Upper lobe of left lung (tissue), 6 donors: ENCODE data around the gene STYXL2. TPM values are rescaled to one million over a fixed set of nuclear protein-coding genes. Genes with fewer than 3 reads are reported as not detected.

Source experiments
- ATAC-seq, 2 donors: fragments of 200-7000 bp; cut with Tn5 transposase; one replicate each; pipeline ENCODE4 v1.9.1; 2022; ENCODE audit warnings: mild to moderate bottlenecking in 2 of 2, moderate library complexity in 2 of 2; ENCODE audit not compliant: low FRiP score in 2 of 2
- DNase-seq, 2 donors: peaks; one replicate each; pipeline ENCODE4 v3.0.0-alpha.2; 2019 to 2020
- H3K27ac ChIP-seq, 4 donors: fragments of 200-600 bp; sonication (generic); one replicate each; pipeline ENCODE4 v1.5.1; 2016 to 2019
- H3K27me3 ChIP-seq, 4 donors: fragments of 200-600 bp; sonication (generic); one replicate each; pipeline ENCODE4 v1.5.1; 2017 to 2019
- H3K36me3 ChIP-seq, 4 donors: fragments of 200-600 bp; sonication (generic); one replicate each; pipeline ENCODE4 v1.5.1; 2016 to 2019
- H3K4me1 ChIP-seq, 4 donors: fragments of 200-600 bp; sonication (generic); one replicate each; pipeline ENCODE4 v1.5.1; 2018 to 2019
- H3K4me3 ChIP-seq, 4 donors: fragments of 200-600 bp; sonication (generic); one replicate each; pipeline ENCODE4 v1.5.1; 2017 to 2019; ENCODE audit warnings: mild to moderate bottlenecking in 2 of 4, moderate library complexity in 1 of 4
- H3K9me3 ChIP-seq, 4 donors: fragments of 200-600 bp; sonication (generic); one replicate each; pipeline ENCODE4 v1.5.1; 2018 to 2019
- CTCF ChIP-seq, 6 experiments: fragments of 450-650 bp in 4 of 6; fragments of 200-600 bp in 2 of 6; sonication (generic) in 2 of 6; IDR thresholded peaks; one replicate each; pipeline ENCODE4 v1.5.1; 2016 to 2019; ENCODE audit warnings: antibody characterized with exemption in 6 of 6
- EP300 ChIP-seq, 4 donors: sonication (generic); formaldehyde crosslinking; IDR thresholded peaks; one replicate each; pipeline ENCODE4 v1.5.1; 2017; ENCODE audit warnings: antibody characterized with exemption in 4 of 4, control low read depth in 2 of 4
- POLR2A ChIP-seq, 4 donors: fragments of 450-650 bp; IDR thresholded peaks; one replicate each; pipeline ENCODE4 v1.5.1; 2016 to 2017; ENCODE audit warnings: antibody characterized with exemption in 4 of 4, mild to moderate bottlenecking in 2 of 4
- POLR2AphosphoS5 ChIP-seq, 2 donors: sonication (generic); formaldehyde crosslinking; IDR thresholded peaks; one replicate each; pipeline ENCODE4 v1.5.1; 2017; ENCODE audit warnings: antibody characterized with exemption in 2 of 2
- WGBS, 2 donors: methylation state at CpG; one replicate each; pipeline ENCODE4 v1.1.5; 2017 to 2018; 5-methylcytosine and 5-hydroxymethylcytosine counted together
- total RNA-seq, 6 donors: library from RNA; depleted of rRNA in 4 of 6; stranded (reverse); fragments of >200 nt in 4 of 6; gene quantifications; one replicate each; pipeline versions ENCODE4 v1.1.0 to v1.2.1, GENCODE V29; 2016 to 2021
- donor health status: DM: no; HTN: no; CAD: no; lungs with moderate emphysema.
- donor health status: DM: no; HTN: yes; CAD: no; lungs with severe emphysema.

Gene STYXL2
- total RNA-seq, 6 donors from 2014 or later = 0.10 to 0.30 (median 0.23) TPM; not detected in 3

GRCh38 chr1:167115655-167116054 is 21.8 kb downstream of the STYXL2 start:
- Histone ChIP-seq H3K36me3 (no peaks in the 10 kb centered on the region), H3K4me3 (no peak overlapping the region), H3K9me3 (no peaks in the 10 kb centered on the region), H3K27me3 (no peaks in the 10 kb centered on the region), H3K4me1 (no peaks in the 10 kb centered on the region), H3K27ac (no peak overlapping the region)
- TF ChIP-seq CTCF (IDR thresholded peaks at IDR 0.05) (no peak), POLR2AphosphoS5 (IDR thresholded peaks at IDR 0.05) (no peak), EP300 (IDR thresholded peaks at IDR 0.05) (no peak), POLR2A (IDR thresholded peaks at IDR 0.05) (no peak)
- 56% methylated on average over 5 of the region's 5 CpGs for WGBS, 2 donors
- no peak for DNase-seq
- ATAC-seq = no peak

DNA sequence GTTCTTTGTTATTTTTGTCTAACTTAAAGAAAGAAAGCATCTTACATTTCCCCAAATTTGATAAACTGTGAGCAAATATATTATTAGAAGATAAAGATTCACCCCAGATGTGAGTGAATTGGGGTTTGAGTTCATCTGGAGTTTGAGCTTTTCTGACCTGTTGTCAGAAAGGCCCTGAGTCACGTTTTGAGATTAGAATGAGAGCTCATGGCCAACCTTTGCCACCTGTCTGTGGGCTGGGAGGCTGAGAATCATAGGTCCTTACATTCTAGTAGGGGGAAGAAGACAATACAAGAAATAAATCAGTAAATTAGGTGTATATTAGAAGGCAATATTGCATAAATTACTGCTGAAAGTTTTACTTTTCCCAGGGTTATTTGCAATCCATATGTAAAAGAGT is 22.3 kb downstream of the STYXL2 start:
- no peaks in the 10 kb centered on the region for H3K9me3 ChIP-seq
- no peak overlapping the region for H3K4me3 ChIP-seq
- DNase-seq (no peak), ATAC-seq (no peak)
- H3K36me3 ChIP-seq = no peaks in the 10 kb centered on the region
- no peak for TF ChIP-seq EP300 (IDR thresholded peaks at IDR 0.05)
- TF ChIP-seq CTCF (IDR thresholded peaks at IDR 0.05) = no peak
- no peak for TF ChIP-seq POLR2A (IDR thresholded peaks at IDR 0.05)
- TF ChIP-seq POLR2AphosphoS5 (IDR thresholded peaks at IDR 0.05) = no peak
- no peak overlapping the region for H3K27ac ChIP-seq
- H3K4me1 ChIP-seq = peaks cover 3 to 4% (median 3%) of the 10 kb centered on the region in 4 donors
- H3K27me3 ChIP-seq = no peaks in the 10 kb centered on the region
- WGBS, 2 donors = 52 to 83% methylated on average over 1 of the region's 1 CpG

DNA sequence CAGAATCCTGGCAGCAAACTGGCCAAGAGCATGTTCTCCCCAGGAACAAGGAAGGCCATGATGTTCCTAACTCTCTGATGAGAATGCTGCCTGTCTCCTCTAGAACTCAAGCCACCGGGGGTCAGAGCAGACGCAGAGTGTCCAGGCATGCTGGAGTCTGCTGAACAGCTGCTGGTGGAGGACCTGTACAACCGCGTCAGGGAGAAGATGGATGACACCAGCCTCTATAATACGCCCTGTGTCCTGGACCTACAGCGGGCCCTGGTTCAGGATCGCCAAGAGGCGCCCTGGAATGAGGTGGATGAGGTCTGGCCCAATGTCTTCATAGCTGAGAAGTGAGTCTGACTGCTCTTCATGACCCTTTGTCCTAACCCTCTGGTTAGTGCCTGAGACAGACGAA is 23.4 kb downstream of the STYXL2 start:
- H3K9me3 ChIP-seq = no peaks in the 10 kb centered on the region
- H3K27me3 ChIP-seq = no peaks in the 10 kb centered on the region
- DNase-seq = no peak
- ATAC-seq = no peak
- TF ChIP-seq POLR2A (IDR thresholded peaks at IDR 0.05) (no peak), CTCF (IDR thresholded peaks at IDR 0.05) (no peak), POLR2AphosphoS5 (IDR thresholded peaks at IDR 0.05) (no peak), EP300 (IDR thresholded peaks at IDR 0.05) (no peak)
- no peak overlapping the region for H3K27ac ChIP-seq
- H3K4me3 ChIP-seq = no peak overlapping the region
- peaks cover 7 to 9% (median 8%) of the 10 kb centered on the region in 4 donors for H3K4me1 ChIP-seq
- H3K36me3 ChIP-seq = no peaks in the 10 kb centered on the region
- 96% methylated on average over 8 to 9 of the region's 9 CpGs for WGBS, 2 donors

DNA sequence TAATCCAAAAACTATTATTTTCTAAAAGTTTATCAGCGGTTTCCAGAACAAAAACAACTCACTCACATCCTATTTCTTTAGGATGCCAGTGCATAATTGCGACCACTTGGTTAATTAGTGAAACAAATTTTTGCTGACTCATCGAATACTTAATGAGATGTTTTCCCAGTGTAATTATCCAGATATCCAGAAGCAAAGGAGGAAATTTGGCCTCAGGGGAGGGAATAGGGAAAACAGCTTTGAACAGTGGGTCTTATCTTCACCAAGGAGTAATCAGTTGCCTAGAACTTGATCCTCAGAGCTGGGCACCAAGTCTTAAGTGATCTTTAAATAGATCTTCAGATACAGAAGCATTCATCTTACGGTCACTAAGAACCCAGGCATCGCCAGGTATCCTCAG is 24.3 kb downstream of the STYXL2 start:
- no peak for ATAC-seq

More for the DNA sequence above, 24.3 kb downstream of the STYXL2 start:
- Histone ChIP-seq H3K36me3 (no peaks in the 10 kb centered on the region), H3K4me1 (peaks cover 7 to 9% (median 8%) of the 10 kb centered on the region in 4 donors), H3K27me3 (no peaks in the 10 kb centered on the region), H3K27ac (no peak overlapping the region), H3K4me3 (no peak overlapping the region), H3K9me3 (no peaks in the 10 kb centered on the region)
- 90 to 92% methylated on average over 5 of the region's 5 CpGs for WGBS, 2 donors
- TF ChIP-seq POLR2AphosphoS5 (IDR thresholded peaks at IDR 0.05) (no peak), POLR2A (IDR thresholded peaks at IDR 0.05) (no peak), EP300 (IDR thresholded peaks at IDR 0.05) (no peak), CTCF (IDR thresholded peaks at IDR 0.05) (no peak)
- DNase-seq = no peak
